ENCODE results near the gene GRAMD1A.

- TF ChIP-seq CTCF (conservative IDR thresholded peaks at IDR 0.05; ENCODE audit: low read length) (no peak), EZH2phosphoT487 (IDR thresholded peaks at IDR 0.05; ENCODE audit: borderline replicate concordance, low read depth, low read length) (no peak)
Measured at GRCh38 chr19:35027851-35028599, 27.9 kb downstream of the GRAMD1A start.
